ENCODE data around the gene DNAJC5. TPM values are rescaled to one million over a fixed set of nuclear protein-coding genes. Genes with fewer than 3 reads are reported as not detected.

The DNAJC5 gene
- total and polyA plus RNA-seq, 2 donors (not counting 1 experiment from before 2014, with no cell fraction given) = 12.2 to 33.3 TPM

- DNase-seq = no peak
- intact Hi-C loops (cut with micrococcal nuclease) = no loop called here
Measured at GRCh38 chr20:63863021-63863797, 31.7 kb upstream of the DNAJC5 start.

More at GRCh38 chr20:63863021-63863797, 31.7 kb upstream of the DNAJC5 start:
- no peak for TF ChIP-seq EZH2 (IDR thresholded peaks at IDR 0.05; ENCODE audit: borderline replicate concordance, insufficient read depth, low read depth, low read length, poor library complexity, severe bottlenecking)
- TF ChIP-seq CTCF (IDR thresholded peaks at IDR 0.05) = no peak
- ChIA-PET CTCF (interaction anchor here (0.7 to 4.4 kb wide), 13 partner anchors 75 to 369 kb away, joined by 3 to 29 read pairs (median 8); partner anchors contain the start of genes ARFRP1, PRPF6, PTK6 and RTEL1), POLR2A (interaction anchor here (2.3 kb wide), 1 partner anchor 325 kb away, joined by 16 read pairs; the partner anchor contains the start of gene PTK6)
- H3K27me3 Mint-ChIP-seq = no peaks in the 10 kb centered on the region
- Histone ChIP-seq H3K9me3 (ENCODE audit: control extremely low read depth in 1 of 3, control insufficient read depth in 2 of 3, insufficient read depth in 1 of 3, low read length in 2 of 3) (no peaks in the 10 kb centered on the region), H3K4me3 (ENCODE audit: control extremely low read depth in 1 of 5, extremely low read depth in 1 of 5, insufficient read depth in 1 of 5, low read depth in 2 of 5, low read length in 4 of 5) (peak overlapping the region; percentile 39 to 97 (median 86)), H3K4me2 (replicated peaks; ENCODE audit: low read depth, low read length, poor library complexity, severe bottlenecking) (peak overlapping the region; percentile 94), H3K9ac (ENCODE audit: low read length) (peak overlapping the region; percentile 85), H3K79me2 (ENCODE audit: control insufficient read depth, insufficient read depth, low read length) (peaks cover 35% of the 10 kb centered on the region), H3K36me3 (replicated peaks in 1 of 2; ENCODE audit: control extremely low read depth in 1 of 2, control insufficient read depth in 1 of 2, extremely low read depth in 1 of 2, insufficient read depth in 2 of 2, low read length in 1 of 2) (peaks cover 0 to 7% of the 10 kb centered on the region in 2 experiments), H3K27ac (ENCODE audit: low read length in 2 of 2) (peak overlapping the region; percentile 89 to 90), H4K20me1 (ENCODE audit: control insufficient read depth, insufficient read depth, low read length, poor library complexity, severe bottlenecking) (peaks cover 4% of the 10 kb centered on the region), H3K4me1 (ENCODE audit: control insufficient read depth in 2 of 2, insufficient read depth in 2 of 2, low read length in 2 of 2) (peaks cover 26 to 31% of the 10 kb centered on the region in 2 donors), H2AFZ (ENCODE audit: insufficient read depth, low read depth, low read length, poor library complexity, severe bottlenecking) (peak overlapping the region; percentile 85), H3K27me3 (replicated peaks in 1 of 4; ENCODE audit: control extremely low read depth in 1 of 4, control insufficient read depth in 3 of 4, insufficient read depth in 4 of 4, low read length in 3 of 4) (no peaks in the 10 kb centered on the region)
- ATAC-seq (ENCODE audit: low read depth) = no peak
- H3K4me3 Mint-ChIP-seq = peak overlapping the region; percentile 94
- H3K9me3 Mint-ChIP-seq (ENCODE audit: insufficient read depth) = no peaks in the 10 kb centered on the region
- 83% methylated on average over 5 of the region's 18 CpGs for WGBS (ENCODE audit: insufficient coverage)
- H3K27ac Mint-ChIP-seq = peak overlapping the region; percentile 97
- H3K4me1 Mint-ChIP-seq = peaks cover 36% of the 10 kb centered on the region

Measured in B cell (primary cell).